Measurements from ENCODE around the gene FRAT2.

FRAT2 gene

GRCh38 chr10:97320480-97321031 is 14.0 kb downstream of the FRAT2 start:
- no peak for DNase-seq (ENCODE audit: low spot score)
- TF ChIP-seq, protein P1, sequence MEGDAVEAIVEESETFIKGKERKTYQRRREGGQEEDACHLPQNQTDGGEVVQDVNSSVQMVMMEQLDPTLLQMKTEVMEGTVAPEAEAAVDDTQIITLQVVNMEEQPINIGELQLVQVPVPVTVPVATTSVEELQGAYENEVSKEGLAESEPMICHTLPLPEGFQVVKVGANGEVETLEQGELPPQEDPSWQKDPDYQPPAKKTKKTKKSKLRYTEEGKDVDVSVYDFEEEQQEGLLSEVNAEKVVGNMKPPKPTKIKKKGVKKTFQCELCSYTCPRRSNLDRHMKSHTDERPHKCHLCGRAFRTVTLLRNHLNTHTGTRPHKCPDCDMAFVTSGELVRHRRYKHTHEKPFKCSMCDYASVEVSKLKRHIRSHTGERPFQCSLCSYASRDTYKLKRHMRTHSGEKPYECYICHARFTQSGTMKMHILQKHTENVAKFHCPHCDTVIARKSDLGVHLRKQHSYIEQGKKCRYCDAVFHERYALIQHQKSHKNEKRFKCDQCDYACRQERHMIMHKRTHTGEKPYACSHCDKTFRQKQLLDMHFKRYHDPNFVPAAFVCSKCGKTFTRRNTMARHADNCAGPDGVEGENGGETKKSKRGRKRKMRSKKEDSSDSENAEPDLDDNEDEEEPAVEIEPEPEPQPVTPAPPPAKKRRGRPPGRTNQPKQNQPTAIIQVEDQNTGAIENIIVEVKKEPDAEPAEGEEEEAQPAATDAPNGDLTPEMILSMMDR (IDR thresholded peaks at IDR 0.05; ENCODE audit: borderline replicate concordance, control extremely low read depth, extremely low read depth, insufficient read depth, missing control alignments), result no peak
- in situ Hi-C loops (cut with MboI; ENCODE audit: low sequenced_read_pairs, unreplicated experiment), result no loop called here

DNA sequence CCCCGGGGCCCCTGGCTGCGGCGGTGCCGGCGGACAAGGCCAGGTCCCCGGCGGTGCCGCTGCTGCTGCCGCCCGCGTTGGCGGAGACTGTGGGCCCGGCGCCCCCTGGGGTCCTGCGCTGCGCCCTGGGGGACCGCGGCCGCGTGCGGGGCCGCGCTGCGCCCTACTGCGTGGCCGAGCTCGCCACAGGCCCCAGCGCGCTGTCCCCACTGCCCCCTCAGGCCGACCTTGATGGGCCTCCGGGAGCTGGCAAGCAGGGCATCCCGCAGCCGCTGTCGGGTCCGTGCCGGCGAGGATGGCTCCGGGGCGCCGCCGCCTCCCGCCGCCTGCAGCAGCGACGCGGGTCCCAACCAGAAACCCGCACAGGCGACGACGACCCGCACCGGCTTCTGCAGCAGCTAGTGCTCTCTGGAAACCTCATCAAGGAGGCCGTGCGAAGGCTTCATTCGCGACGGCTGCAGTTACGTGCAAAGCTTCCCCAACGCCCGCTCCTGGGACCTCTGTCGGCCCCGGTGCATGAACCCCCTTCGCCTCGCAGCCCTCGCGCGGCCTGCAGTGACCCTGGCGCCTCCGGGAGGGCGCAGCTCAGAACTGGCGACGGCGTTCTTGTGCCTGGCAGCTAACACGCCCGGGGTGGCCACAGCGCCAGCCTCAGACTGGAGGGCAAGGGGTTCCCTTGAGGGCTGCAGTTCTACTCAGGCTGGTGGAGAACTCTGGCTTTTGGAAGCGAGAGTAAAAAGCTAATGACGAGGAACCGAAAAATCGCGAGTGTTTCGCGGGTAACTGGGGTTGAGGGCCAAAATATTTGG is 14.7 kb downstream of the FRAT2 start:
- in situ Hi-C loops (cut with MboI; ENCODE audit: low sequenced_read_pairs, unreplicated experiment), result no loop called here
- peak; percentile 59 for DNase-seq (ENCODE audit: low spot score)
- TF ChIP-seq, protein P1 (IDR thresholded peaks at IDR 0.05; ENCODE audit: borderline replicate concordance, control extremely low read depth, extremely low read depth, insufficient read depth, missing control alignments), result no peak

DNA sequence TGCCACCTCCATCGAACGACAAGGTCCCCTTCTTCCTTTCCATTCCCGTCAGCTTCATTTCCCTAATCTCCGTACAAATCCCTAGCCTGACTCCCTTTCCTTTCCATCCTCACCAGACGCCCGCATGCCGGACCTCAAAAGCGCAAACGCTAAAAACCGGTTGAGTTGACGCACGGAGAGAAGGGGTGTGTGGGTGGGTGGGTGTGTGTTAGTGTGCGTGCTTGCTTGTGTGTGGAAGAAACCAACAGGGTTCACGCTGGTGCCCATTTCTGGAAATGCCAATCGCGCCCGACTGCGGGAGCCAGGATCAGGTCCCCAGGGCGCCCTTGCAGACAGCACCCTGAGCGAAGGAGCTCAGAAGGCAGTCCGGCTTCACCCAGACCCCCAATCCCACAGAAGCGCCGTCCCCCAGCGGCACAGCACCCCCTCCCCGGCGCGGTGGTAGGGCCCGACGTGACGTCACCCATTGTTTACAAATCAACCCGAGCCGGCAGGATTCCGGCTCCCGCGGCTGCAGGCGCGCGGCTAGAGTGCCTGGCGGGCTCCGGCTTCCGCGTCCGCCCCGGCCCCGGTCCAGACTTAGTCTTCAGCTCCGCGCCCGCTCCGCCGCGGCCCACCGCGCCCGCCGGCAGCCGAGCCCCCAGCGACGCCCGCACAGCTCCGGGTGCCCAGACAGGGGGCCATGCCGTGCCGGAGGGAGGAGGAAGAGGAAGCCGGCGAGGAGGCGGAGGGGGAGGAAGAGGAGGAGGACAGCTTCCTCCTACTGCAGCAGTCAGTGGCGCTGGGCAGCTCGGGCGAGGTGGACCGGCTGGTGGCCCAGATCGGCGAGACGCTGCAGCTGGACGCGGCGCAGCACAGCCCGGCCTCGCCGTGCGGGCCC is 15.5 kb downstream of the FRAT2 start, which contains the start of gene FRAT1:
Gene FRAT1, plus strand, starts transcription at position 500 of the 880 bp plus-strand sequence. Its CDS starts 183 bp downstream, at position 683.
- peak; percentile 85 for DNase-seq (ENCODE audit: low spot score)
- TF ChIP-seq, protein P1 (IDR thresholded peaks at IDR 0.05; ENCODE audit: borderline replicate concordance, control extremely low read depth, extremely low read depth, insufficient read depth, missing control alignments), result no peak
- in situ Hi-C loops (cut with MboI; ENCODE audit: low sequenced_read_pairs, unreplicated experiment), result no loop called here

GRCh38 chr10:97314671-97315070 is 19.9 kb downstream of the FRAT2 start:
- in situ Hi-C loops (cut with MboI; ENCODE audit: low sequenced_read_pairs, unreplicated experiment), result no loop called here
- TF ChIP-seq, protein P1 (IDR thresholded peaks at IDR 0.05; ENCODE audit: borderline replicate concordance, control extremely low read depth, extremely low read depth, insufficient read depth, missing control alignments), result no peak
- no peak for DNase-seq (ENCODE audit: low spot score)

- TF ChIP-seq, protein P1 (IDR thresholded peaks at IDR 0.05; ENCODE audit: borderline replicate concordance, control extremely low read depth, extremely low read depth, insufficient read depth, missing control alignments), result no peak
- no peak for DNase-seq (ENCODE audit: low spot score)
Measured at GRCh38 chr10:97312897-97313296, 21.6 kb downstream of the FRAT2 start.

DNA sequence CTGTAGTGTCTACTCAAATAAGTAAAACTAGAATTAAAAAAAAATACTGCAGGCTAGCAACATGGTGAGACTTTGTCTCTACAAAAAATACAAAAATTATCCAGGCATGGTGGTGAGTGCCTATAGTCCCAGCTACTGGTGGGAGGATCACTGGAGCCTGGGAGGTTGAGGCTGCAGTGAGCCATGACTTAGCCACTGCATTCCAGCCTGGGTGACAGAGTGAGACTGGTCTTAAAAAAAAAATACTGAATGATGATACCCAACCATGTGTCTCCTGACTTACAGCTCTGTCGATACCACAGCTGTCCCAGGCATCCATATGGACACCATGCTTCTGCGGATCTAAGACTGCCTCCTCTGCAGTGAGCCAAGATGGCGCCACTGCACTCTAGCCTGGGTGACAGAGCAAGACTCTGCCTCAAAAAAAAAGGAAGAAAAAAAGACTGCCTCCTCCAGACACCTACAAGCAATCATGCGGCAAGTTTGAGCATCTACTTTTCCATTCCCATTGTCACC is 23.4 kb downstream of the FRAT2 start:
- no peak for DNase-seq (ENCODE audit: low spot score)
- TF ChIP-seq, protein P1 (IDR thresholded peaks at IDR 0.05; ENCODE audit: borderline replicate concordance, control extremely low read depth, extremely low read depth, insufficient read depth, missing control alignments), result no peak
- in situ Hi-C loops (cut with MboI; ENCODE audit: low sequenced_read_pairs, unreplicated experiment), result no loop called here

More at GRCh38 chr10:97312897-97313296, 21.6 kb downstream of the FRAT2 start:
- in situ Hi-C loops (cut with MboI; ENCODE audit: low sequenced_read_pairs, unreplicated experiment), result no loop called here

All from GM13976 (cell line).